IMR-90 (cell line): ENCODE results near the gene PTPN7.

Source experiments
- BHLHE40 ChIP-seq: fragments of 150-350 bp; IDR thresholded peaks from 2 replicates; pipeline ENCODE4 v1.6.1; 2016; ENCODE audit warnings: mild to moderate bottlenecking, low read depth, low read length
- CEBPB ChIP-seq: IDR thresholded peaks from 2 replicates; pipeline ENCODE4 v1.6.1; 2012; ENCODE audit warnings: low read depth, low read length, improper control_type of control experiment
- MAFK ChIP-seq: IDR thresholded peaks from 2 replicates; pipeline ENCODE4 v1.6.1; 2012; ENCODE audit warnings: low read depth, low read length, improper control_type of control experiment
- MXI1 ChIP-seq: IDR thresholded peaks from 2 replicates; pipeline ENCODE4 v1.6.1; 2012; ENCODE audit warnings: low read depth, mild to moderate bottlenecking, low read length, moderate library complexity, borderline replicate concordance
- POLR2A ChIP-seq: IDR thresholded peaks from 2 replicates; pipeline ENCODE4 v1.6.1; 2012; ENCODE audit warnings: mild to moderate bottlenecking, low read depth, low read length
- RCOR1 ChIP-seq: IDR thresholded peaks from 2 replicates; pipeline ENCODE4 v1.6.1; 2012; ENCODE audit warnings: mild to moderate bottlenecking, low read length, improper control_type of control experiment; ENCODE audit not compliant: insufficient replicate concordance
- TF ChIP-seq, protein P1 (sequence below): conservative IDR thresholded peaks from 2 replicates; pipeline ENCODE4 v1.5.1; 2012; ENCODE audit warnings: mild to moderate bottlenecking, low read depth, low read length, improper control_type of control experiment
- TF ChIP-seq, protein P2 (sequence below): fragments of 150-350 bp; IDR thresholded peaks from 2 replicates; pipeline ENCODE4 v1.6.1; 2017; ENCODE audit warnings: mild to moderate bottlenecking, antibody characterized with exemption, low read length, low read depth

DNA sequence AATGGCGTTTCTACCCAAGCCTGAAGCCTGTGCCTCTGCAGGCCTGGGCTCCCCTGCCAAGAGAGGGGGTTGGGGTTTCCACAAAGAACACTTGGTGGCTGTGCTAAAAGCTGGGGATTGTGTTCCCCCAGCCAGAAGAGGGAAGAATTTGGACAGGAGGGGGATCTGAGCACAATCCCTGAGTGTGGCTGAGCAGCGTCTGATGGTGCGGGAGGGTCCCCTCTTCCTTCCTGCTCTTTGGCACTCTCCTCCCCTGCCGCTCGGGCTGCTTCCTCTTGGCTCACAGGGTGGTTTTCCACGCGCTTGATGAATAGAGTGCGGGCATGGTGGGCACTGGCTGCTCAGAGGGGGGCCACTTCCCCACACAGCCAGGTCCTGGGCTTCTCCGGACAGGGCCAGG, 34.0 kb downstream of the PTPN7 start:
- TF ChIP-seq BHLHE40, result no peak
- no peak for TF ChIP-seq MXI1
- no peak for TF ChIP-seq POLR2A
- TF ChIP-seq, protein P1, sequence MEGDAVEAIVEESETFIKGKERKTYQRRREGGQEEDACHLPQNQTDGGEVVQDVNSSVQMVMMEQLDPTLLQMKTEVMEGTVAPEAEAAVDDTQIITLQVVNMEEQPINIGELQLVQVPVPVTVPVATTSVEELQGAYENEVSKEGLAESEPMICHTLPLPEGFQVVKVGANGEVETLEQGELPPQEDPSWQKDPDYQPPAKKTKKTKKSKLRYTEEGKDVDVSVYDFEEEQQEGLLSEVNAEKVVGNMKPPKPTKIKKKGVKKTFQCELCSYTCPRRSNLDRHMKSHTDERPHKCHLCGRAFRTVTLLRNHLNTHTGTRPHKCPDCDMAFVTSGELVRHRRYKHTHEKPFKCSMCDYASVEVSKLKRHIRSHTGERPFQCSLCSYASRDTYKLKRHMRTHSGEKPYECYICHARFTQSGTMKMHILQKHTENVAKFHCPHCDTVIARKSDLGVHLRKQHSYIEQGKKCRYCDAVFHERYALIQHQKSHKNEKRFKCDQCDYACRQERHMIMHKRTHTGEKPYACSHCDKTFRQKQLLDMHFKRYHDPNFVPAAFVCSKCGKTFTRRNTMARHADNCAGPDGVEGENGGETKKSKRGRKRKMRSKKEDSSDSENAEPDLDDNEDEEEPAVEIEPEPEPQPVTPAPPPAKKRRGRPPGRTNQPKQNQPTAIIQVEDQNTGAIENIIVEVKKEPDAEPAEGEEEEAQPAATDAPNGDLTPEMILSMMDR, result no peak
- no peak for TF ChIP-seq MAFK
- TF ChIP-seq RCOR1, result no peak
- TF ChIP-seq CEBPB, result no peak
- TF ChIP-seq, protein P2, sequence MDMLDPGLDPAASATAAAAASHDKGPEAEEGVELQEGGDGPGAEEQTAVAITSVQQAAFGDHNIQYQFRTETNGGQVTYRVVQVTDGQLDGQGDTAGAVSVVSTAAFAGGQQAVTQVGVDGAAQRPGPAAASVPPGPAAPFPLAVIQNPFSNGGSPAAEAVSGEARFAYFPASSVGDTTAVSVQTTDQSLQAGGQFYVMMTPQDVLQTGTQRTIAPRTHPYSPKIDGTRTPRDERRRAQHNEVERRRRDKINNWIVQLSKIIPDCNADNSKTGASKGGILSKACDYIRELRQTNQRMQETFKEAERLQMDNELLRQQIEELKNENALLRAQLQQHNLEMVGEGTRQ, result no peak
